ENCODE measurements around the gene MSH5.

DNA sequence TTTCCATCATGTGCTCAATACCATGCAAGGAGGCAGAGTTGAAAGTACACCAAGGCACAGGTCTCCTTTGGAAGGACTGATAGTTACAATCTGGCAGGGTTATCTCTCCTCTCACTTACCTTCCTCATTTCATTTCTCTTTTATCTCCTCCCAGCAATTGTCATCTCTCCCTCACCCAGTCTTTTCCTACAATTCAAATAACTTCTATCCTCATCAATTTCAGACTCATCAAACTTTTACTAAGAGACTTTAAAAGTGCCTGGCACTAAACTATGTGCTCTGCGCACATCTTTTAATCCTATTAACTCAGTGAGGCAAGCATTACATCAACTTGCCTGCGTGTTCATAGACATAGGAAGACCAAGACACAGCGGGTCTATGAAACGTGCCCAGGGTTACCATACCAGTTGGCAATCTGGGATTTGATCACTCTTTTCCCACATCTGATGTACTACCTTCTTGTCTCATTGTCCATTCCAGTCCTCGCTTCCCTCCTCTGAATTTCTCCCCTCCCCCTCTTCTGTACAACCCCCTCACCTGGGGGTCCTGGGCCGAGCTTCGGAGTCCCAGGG lies 54.6 kb downstream of the MSH5 start:
- TF ChIP-seq, protein P1, sequence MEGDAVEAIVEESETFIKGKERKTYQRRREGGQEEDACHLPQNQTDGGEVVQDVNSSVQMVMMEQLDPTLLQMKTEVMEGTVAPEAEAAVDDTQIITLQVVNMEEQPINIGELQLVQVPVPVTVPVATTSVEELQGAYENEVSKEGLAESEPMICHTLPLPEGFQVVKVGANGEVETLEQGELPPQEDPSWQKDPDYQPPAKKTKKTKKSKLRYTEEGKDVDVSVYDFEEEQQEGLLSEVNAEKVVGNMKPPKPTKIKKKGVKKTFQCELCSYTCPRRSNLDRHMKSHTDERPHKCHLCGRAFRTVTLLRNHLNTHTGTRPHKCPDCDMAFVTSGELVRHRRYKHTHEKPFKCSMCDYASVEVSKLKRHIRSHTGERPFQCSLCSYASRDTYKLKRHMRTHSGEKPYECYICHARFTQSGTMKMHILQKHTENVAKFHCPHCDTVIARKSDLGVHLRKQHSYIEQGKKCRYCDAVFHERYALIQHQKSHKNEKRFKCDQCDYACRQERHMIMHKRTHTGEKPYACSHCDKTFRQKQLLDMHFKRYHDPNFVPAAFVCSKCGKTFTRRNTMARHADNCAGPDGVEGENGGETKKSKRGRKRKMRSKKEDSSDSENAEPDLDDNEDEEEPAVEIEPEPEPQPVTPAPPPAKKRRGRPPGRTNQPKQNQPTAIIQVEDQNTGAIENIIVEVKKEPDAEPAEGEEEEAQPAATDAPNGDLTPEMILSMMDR (IDR thresholded peaks at IDR 0.05), result no peak
- TF ChIP-seq ZFX (IDR thresholded peaks at IDR 0.05; ENCODE audit: borderline replicate concordance), result no peak
